NCI-H524 treated with DMSO at 0.1 percent for 48 hours (cell line): Measurements from ENCODE around the gene CAPN2.

Experiments
- DNase-seq: peaks from one replicate; lab custom pipeline; 2025; lab: John Stamatoyannopoulos, UW

Gene CAPN2

DNA sequence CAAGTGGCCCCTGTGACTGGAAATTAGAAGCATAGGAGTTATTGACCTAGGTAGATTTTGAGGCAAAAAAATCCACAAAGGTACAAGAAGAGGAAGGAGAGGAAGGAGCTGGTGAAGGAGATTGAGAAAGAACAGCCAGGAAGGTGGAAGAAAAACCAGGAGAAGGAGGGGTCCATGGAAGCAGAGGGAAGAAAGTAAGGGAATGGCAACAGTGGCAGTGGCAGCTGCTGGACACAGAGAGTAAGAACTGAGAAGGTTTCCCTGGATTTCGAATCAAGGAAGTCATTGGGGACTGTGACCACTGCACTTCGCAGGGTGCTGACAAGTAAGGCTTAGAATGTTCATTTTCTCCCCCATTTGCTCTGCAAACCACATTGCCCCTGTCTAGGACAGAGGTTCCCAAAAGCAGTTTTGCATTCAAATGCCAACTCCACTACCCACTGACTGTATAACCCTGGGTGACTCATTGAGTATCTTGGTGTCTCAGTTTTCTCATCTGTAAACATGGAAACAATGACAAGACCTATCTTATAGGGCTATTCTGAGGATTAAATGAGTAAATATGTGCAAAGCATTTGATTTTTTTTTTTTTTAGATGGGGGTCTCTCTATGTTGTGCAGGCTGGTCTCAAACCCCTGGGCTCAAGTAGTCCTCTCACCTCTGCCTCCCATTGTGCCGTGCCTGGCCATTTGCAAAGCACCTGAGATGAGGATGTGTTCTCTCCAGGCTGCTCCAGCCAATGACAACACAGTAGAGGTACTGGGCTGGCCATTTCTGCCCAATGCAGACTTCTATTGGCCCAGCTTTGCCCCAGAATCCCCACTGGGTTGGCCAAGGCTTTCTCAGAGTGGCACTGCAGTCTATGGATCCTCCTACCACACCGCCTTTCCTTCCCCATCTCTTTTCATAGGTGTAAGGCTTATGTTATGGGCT, 9.3 kb upstream of the CAPN2 start:
- no peak for DNase-seq

DNA sequence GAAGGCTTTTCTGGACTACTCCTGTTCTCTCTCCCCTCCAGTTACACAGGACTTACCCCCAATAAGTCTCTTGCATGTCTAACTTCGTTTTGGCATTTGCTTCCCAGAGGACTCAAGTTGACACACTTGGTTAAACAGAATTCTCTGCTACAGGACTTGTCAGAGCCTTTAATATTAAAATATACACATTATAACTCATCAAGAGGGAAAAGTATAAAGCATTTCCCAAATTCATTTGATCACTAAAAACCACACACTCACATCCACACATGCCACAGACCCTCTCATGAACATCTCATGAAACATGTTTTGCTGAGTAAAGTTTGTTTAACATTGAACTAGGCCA, 8.7 kb upstream of the CAPN2 start:
- DNase-seq = no peak

DNA sequence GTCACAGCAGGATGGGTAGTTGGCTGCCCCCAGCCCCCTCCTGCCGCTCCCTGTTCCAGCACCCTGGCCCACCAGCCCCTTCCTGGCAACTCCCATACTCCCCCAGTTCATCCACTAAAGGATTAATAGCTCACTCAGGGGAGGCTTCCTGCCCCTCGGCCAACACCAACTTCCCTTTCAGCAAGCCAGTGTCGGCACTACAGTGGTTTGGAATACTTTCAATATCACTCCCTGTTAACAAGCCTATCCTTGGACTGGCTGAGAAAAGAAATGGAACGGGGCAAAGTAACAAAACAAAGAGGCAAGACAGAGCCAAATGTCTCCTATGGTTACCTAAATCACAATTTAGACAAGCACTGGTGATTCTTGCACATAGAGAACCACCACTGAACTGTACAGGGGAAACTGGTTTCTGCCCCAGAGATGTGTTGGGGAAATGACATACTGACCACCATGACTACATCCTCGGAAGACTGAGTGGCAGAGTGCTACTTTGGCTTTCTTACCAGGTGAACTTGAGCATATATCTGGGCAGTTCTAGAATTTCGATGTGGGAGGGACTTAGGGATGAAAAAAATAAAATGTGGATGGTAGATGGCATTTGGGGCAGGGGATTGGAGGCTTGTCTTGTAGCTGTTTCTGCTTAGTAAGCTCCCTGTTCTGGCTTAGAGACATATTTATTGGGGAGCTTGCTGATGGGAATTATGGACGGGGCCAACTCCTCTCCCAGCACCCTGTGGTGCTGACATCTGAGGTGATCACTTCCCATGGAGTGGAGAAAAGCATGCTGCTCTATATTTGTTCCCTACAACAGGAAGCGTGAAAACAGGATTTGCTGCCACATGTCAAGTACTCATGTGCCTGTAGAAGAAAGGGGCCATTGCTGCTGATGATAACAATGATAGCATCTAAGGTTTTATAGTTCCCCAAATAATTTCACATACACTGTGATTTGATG, 7.1 kb upstream of the CAPN2 start:
- DNase-seq = no peak

DNA sequence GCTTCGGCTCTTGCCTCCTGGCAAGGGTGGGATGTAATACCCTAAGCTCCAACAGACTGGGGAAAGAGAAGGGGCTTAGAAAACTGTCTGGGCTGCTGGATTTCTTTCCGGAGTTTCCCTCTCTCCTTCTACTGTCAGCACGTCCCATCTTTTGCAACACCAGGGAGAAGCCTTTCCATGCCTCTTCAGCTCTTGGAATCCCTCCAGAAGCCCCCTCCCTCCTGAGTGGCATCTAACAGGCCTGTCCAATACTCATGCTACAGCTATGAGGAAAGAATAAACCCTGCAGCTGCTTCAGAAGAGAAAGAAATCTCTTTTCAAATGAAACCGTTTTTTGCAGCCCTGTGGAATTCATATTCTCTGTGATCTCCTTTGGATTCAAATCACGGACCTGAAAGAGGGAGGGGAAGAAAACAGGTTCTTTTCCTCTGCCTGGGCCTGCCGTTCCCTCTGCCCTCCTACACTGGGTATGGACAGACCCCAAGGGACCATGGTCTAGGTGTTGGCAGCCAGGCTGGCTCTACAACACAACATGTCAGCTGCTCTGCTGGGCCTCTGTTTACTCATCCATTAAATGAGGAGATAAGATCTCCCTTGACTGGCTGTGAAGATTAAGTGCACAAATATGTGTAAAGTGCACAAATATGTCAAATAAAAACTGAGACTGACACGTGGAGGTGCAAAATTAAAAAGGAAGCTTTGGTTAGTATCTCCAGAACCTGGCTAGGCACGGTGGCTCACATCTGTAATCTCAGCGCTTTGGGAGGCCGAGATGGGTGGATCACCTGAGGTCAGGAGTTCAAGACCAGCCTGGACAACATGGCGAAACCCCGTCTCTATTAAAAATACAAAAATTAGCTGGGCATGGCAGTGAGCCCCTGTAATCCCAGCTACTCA, 6.0 kb upstream of the CAPN2 start:
- no peak for DNase-seq

DNA sequence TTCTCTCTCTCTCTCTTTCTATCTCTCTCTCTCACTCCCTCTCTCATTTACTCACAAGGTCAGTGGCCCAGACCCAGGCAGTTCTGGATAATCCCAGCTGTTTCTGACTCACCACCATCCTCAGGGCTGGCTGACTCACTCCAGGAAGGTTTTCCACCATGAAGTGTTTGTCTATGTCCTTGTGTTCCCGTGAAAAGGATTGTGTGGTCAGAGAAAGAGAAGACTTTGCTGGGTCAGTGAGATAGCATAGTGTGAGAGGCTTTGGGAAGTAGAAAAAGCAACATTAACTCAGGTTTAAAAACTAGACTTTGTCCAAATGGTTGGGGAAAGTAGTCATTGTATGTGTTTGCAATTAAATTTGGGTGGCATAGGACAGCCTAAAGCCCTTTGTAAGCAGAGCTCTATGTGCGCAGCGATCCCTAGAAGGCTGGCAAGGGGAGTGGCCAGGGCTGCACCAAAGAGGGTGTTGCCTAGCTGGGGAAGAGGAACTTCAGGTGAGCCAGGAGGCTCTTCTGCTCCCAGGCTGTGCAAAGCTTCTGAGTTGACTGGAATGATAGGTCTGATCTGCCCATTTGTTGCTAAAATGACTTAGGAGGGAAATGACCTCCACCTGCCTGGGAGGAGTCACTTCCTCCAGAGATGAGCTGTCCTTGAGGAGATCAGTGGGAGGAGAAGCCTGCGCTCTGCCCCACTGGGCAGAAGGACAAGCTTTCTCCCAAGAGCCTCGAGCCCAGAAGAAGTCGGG, 4.9 kb upstream of the CAPN2 start:
- DNase-seq = no peak

DNA sequence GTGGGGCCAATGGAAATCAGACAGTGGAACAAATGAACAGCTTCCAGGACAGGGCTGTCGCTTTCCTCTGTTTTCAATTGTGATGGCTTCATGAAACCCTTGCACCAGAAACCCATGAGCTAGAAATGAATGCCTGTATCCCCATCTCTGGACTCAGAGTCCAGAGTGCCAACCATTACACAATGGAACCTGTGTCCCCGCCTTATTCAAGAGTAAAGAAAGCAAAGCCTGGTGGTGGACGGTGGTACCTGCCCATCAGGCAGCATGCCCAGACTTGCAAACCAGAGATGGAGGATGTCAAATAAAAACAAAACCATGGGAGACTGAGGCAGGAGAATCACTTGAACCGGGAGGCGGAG, 4.4 kb upstream of the CAPN2 start:
- no peak for DNase-seq

DNA sequence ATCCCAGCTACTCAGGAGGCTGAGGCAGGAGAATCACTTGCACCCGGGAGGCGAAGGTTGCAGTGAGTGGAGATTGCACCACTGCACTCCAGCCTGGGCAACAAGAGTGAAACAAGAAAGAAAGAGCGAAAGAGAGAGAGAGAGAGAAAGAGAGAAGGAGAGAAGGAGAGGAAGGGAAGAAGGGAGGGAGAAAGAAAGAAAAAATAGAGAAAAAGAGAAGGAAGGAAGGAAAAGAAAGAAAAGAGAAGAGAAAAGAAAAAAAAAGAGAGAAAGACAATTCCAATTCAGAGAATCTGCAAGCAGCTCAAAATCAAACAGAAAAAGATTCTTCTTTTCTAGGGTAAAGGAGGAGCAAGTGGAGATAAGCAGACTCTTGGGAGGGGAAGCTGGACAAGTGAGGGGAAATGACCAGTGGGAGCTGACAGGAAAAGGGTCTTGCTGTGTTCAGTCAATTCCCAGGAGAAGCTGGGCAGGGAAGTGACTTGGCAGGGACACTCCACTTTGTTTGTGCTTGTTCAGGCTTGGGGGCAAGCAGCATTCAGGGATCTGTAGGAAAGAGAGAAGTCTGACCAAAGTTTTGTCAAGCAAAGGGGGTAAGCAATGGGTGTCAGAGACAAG, 3.6 kb upstream of the CAPN2 start:
- no peak for DNase-seq

DNA sequence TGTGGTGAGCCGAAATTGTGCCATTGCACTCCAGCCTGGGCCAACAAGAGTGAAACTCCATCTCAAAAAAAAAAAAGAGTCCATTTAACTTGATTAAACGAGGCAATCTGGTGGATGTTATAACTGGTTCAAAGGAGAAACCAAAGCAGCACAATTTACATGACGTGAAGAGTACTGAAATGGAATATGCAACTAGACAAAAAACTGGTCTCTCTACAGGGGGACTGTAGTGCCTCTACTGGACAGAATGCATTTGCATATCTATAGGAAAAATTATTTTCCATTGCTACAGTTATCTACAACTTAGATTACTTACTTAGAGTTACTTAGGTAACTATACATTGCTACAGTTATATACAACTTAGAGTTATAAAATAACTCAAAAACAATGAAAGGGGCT, 2.7 kb upstream of the CAPN2 start:
- DNase-seq = no peak

DNA sequence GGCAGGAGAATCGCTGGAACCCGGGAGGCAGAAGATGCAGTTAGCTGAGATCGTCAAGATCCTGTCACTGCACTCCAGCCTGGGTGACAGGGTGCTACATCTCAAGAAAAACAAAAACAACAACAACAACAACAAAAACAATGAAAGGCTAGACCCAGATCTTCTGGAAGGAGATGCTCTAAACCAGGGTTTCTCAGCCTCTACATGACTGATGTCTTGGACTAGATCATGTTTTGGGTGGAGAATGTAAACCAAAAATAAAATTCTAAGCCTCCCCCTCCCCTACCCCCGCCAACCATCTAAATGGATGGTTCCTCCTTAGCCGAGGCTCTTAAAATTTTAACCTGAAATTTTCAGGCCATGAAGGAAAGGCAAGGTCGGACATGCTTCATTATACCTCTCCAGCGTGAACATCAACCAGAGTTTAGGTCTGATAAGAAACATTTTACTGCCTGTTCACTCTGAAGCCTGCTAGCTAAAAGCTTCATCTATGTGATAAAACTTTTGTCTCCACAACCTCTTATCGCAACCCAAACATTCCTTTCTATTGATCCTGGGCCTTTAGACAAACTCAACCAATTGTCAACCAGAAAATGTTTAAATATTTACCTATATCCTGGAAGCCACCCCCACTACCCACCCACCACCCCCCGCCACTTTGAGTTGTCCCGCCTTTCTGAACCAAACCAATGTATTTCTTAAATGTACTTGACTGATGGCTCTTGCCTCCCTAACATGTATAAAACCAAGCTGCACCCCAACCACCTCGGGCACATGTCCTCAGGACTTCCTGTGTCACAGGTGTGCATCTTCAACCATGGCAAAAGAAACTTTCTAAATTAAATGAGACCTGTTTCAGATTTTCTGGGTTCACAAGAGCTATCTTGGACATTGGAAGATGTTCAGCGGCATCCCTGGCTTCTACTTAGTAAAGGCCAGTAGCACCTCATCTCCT, 1.9 kb upstream of the CAPN2 start:
- DNase-seq = no peak

DNA sequence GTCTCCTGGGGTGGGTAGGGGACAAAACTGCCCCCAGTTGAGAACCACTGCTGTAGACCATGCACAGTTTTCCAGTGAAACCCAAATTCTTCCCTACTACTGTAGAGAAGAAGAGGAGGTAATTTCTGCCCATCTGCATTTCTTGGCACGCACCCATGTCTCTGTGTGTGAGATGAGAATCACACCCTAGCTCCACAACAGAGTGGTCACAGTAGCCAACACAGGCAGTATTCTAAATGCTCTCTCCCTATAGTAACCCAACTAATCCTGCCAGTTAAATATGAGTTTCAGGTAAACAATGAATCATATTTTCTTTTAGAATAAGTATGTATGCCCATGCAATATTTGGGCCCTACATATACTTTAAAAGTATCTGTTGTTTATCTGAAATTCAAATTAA, 1.2 kb upstream of the CAPN2 start:
- no peak for DNase-seq

DNA sequence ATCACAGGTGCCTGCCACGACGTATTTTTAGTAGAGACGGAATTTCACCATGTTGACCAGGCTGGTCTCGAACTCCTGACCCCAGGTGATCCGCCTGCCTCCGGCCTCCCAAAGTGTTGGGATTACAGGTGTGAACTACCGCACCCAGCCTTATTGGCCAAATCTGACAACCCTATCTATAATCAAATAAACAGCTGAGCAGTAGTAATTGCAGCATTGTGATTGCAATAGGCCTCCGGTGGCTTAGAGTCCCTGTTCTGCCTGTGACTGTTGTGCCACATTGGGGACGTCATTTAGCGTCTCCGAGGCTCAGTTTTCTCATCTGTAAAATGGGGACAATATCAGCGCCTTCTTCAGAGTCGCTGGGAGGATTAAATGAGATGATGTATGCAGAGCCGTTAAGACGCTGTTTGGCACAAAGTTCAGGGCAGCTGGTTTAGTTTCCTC, 569 bp upstream of the CAPN2 start:
- no peak for DNase-seq

DNA sequence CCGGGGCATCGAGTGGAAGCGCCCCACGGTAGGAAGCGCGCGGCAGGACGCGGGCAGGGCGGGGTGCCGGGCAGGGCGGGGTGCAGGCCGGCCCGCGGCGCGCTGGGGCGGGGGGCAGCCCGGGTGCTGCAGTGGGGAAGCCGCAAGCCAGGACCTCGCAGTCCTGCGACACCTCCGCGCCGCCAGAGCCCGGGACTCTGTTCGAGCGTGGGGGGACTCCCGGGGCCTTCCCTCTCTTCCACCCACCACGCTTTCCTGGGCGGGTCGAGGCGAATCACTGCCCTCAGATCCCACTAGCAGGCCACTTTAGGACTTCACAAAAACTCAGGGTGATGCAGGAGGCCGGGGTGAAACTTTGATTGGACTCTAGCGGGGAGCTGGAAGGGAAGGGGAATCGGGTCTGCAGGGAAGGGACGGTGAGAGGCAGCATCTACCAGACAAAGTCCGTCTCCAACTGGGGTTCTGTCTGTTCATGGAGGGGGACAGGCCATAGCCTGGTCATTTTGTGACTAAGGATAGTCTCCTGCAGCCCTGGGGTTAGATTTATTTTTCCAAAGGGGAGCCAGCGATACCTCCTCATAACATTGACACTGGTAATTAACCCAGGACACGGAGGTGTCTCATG, 623 bp downstream of the CAPN2 start:
- DNase-seq = no peak

DNA sequence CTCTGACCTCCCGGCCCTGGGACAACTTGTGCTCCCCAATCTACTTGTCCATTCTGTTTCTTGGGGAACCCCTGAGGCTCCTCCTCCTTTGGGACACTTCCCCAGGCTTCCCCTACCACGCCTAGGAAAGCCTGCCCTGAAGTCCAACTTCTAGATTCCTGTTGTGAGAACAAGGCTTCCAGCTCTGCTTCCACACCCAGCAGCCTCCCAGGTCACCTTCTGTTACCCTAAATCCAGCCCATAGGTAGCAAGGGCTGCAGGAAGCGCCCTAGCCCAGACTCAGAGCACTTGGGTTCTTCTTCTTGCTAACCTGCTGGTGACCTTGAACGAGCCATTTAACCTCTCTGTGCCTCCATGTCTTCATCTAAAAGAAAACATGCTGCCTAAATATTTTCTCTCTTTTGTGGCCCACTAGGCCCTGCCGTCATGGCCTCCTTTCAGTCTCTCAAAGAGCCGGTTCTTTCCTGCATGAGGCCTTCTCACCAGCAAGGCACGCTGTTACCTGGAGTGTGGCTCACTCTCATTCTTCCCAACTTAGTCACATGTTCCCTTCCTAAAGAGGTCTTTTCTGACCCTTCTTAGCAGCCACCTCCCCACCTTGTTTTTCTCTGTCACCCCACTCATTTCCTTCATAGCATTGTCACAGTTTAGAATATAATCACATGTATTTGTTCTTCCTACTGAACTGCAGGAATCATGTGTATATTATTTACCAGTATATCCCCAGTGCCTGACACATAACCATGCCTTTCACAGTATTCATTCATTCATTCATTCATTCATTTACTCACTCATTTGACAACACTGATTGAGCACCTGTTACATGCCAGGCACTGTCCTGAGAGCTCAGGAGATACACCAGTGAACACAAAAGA, 1.4 kb downstream of the CAPN2 start:
- DNase-seq = no peak

DNA sequence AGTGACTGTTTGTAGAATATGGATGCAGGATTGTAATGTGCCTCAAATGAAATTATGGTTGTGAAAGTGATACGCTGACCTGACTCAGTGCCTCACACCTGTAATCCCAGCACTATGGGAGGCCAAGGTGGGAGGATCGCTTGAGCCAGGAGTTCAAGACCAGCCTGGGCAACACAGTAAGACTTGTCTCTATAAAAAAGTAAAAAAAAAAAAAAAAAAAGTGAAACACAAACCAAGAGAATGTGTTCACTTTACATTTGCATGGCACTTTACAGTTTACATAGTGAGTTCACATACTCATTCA, 2.0 kb downstream of the CAPN2 start:
- DNase-seq = no peak

DNA sequence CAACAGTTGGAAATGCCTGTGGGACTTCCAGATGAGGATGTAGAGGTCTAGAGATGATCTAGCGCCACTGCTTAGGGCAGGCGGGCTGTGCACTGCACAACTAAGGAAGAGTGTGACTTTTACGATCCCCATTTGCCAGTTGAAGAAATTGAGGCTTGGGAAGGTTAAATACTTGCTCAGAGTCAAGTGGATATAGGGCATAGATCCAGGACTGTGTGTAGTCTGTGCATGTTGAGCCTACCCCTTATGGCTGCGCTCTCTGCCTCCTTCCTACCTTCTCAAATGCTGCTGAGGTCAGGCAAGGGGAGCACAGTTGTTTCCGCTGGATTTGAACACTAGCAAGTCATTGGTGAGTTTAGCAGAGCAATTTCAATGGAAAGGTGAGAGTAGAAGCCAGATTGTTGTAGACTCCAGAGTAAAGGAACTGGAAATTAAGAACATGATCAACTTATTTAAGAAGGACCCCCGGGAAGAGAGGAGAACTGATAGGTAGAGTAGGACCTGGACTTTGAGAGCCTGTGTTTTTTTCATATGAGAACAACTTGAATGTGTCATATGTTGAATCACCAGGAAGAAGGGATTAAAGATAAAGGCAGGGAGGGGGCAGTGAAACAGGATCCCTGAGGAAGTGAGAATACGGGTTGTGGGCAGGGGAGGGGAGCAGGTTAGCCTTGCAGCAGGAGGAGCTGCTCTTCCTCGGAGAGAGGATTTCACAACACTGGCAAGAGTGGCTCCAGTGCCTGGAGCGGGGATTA, 2.7 kb downstream of the CAPN2 start:
- peak; percentile 30 for DNase-seq

DNA sequence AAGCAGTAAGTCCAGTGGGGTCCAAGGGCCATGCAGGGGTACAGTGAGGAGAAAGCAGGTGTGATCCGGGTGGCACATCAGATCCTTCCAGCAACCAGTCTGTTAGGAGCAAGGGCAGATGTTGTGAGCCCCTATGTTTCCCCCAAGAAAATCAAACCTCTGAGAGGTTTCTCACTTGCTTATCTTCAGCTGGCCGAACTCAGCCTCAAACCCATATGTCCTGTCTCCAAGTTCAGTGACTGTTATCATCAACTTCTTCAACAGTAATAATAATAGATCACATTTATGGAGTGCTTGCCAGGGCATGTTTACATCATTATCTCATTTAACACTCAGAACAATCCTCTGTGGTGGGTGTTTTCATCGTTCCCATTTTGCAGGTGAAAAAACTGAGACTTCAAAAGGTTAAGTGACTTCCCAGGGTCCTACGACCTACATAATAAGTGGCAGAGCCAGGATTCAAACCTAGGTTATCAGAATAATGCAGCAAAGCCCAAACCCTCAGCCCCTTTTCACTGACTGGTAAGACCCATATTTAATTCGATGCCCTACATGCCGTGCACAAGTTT, 3.3 kb downstream of the CAPN2 start:
- DNase-seq = no peak

DNA sequence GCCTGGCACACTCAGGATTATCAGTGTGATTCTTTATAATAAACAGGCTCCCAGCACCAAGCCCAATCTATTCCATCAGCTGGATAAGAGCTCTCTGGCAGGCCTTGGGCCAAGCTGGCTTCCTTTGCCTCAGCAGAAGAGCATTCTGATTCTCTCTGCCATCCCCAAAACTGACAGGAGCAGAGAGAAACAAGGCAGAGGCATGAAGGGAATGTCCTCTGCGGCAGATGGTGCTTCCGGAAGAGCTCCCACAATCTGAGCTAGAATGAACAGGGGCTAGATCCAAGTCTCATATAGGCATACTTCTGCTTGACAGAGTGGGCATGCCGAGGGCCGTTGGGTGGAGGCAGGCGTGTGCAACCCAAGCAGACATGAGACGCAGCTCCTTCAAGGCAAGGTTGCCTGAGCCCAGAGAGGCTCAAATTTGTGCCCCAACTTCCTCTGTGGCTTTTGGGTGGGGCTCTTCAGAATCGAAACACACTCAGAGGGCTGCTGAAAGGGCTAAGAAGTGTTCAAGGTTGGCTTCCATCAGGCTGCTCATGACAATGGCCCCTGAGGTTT, 4.0 kb downstream of the CAPN2 start:
- no peak for DNase-seq
